ENCODE results near the gene CCN6. TPM values are rescaled to one million over a fixed set of nuclear protein-coding genes. Genes with fewer than 3 reads are reported as not detected.
A peak's percentile ranks its signal among the peaks of the same experiment; 100 is the strongest.

CCN6 gene
- total and polyA plus RNA-seq, 2 donors (not counting 1 experiment from before 2014, with no cell fraction given), result not detected

GRCh38 chr6:112026933-112027332 is 27.0 kb upstream of the CCN6 start:
- Histone ChIP-seq H2AFZ (ENCODE audit: insufficient read depth, low read depth, low read length, poor library complexity, severe bottlenecking) (no peak overlapping the region), H3K9ac (ENCODE audit: low read length) (no peak overlapping the region), H3K4me1 (ENCODE audit: control insufficient read depth in 2 of 2, insufficient read depth in 2 of 2, low read length in 2 of 2) (peaks cover 10 to 13% of the 10 kb centered on the region in 2 donors), H3K4me3 (ENCODE audit: control extremely low read depth in 1 of 5, extremely low read depth in 1 of 5, insufficient read depth in 1 of 5, low read depth in 2 of 5, low read length in 4 of 5) (no peak overlapping the region), H3K36me3 (replicated peaks in 1 of 2; ENCODE audit: control extremely low read depth in 1 of 2, control insufficient read depth in 1 of 2, extremely low read depth in 1 of 2, insufficient read depth in 2 of 2, low read length in 1 of 2) (no peaks in the 10 kb centered on the region), H3K4me2 (replicated peaks; ENCODE audit: low read depth, low read length, poor library complexity, severe bottlenecking) (no peak overlapping the region), H3K27me3 (replicated peaks in 1 of 4; ENCODE audit: control extremely low read depth in 1 of 4, control insufficient read depth in 3 of 4, insufficient read depth in 4 of 4, low read length in 3 of 4) (no peaks in the 10 kb centered on the region), H3K27ac (ENCODE audit: low read length in 2 of 2) (no peak overlapping the region), H3K9me3 (ENCODE audit: control extremely low read depth in 1 of 3, control insufficient read depth in 2 of 3, insufficient read depth in 1 of 3, low read length in 2 of 3) (peaks cover 0 to 8% (median 4%) of the 10 kb centered on the region in 3 donors), H4K20me1 (ENCODE audit: control insufficient read depth, insufficient read depth, low read length, poor library complexity, severe bottlenecking) (no peaks in the 10 kb centered on the region), H3K79me2 (ENCODE audit: control insufficient read depth, insufficient read depth, low read length) (no peaks in the 10 kb centered on the region)
- ATAC-seq (ENCODE audit: low read depth) (no peak), DNase-seq (no peak)
- TF ChIP-seq EZH2 (IDR thresholded peaks at IDR 0.05; ENCODE audit: borderline replicate concordance, insufficient read depth, low read depth, low read length, poor library complexity, severe bottlenecking), result no peak
- TF ChIP-seq, protein P1, sequence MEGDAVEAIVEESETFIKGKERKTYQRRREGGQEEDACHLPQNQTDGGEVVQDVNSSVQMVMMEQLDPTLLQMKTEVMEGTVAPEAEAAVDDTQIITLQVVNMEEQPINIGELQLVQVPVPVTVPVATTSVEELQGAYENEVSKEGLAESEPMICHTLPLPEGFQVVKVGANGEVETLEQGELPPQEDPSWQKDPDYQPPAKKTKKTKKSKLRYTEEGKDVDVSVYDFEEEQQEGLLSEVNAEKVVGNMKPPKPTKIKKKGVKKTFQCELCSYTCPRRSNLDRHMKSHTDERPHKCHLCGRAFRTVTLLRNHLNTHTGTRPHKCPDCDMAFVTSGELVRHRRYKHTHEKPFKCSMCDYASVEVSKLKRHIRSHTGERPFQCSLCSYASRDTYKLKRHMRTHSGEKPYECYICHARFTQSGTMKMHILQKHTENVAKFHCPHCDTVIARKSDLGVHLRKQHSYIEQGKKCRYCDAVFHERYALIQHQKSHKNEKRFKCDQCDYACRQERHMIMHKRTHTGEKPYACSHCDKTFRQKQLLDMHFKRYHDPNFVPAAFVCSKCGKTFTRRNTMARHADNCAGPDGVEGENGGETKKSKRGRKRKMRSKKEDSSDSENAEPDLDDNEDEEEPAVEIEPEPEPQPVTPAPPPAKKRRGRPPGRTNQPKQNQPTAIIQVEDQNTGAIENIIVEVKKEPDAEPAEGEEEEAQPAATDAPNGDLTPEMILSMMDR (IDR thresholded peaks at IDR 0.05), result no peak
- intact Hi-C loops (cut with micrococcal nuclease), result no loop called here
- H3K4me3 Mint-ChIP-seq, result no peak overlapping the region
- H3K27ac Mint-ChIP-seq, result no peak overlapping the region
- POLR2A ChIA-PET, result no interaction called here
- peaks cover 16% of the 10 kb centered on the region for H3K4me1 Mint-ChIP-seq
- CTCF ChIA-PET, result interaction anchor here (1.4 to 3.6 kb wide), 2 partner anchors 16 to 317 kb away, joined by 8 to 38 read pairs; no protein-coding TSS in a partner anchor
- no peaks in the 10 kb centered on the region for H3K27me3 Mint-ChIP-seq
- WGBS (ENCODE audit: insufficient coverage), result 95% methylated on average over 2 of the region's 4 CpGs
- peaks cover 9% of the 10 kb centered on the region for H3K9me3 Mint-ChIP-seq (ENCODE audit: insufficient read depth)

DNA sequence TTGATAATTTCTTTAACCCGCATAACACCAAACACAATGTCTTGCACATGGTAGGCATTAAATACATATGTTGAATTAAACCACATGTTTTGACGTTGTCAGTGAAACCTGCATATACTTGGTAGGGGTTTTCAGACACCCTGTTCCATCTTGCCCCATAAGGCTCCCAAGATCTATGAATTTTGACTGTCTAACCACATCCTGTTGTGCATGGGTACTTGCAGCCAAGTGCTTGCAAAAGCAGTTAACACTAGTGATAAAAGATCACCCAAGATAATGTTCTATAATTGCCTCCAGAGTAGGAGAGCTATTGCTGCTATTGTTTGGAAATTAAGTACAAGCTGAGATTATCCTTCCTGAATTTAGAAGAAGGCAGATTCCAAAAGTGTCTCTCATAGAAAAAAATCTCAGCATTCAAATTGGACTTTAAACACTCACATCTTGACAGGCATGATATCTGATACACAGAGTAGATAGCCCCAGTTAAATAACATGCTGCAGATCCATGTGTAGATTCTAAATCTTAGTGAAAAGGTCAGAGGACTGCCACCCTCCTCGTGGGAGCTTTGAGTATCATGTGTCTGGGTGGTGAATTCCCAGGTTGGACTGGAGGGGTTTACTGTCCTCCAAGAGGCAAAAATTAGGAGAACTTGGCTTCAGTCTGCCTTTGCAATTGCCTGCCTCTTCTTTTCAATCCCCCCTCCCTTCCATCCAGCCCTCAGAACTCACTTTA is 25.8 kb upstream of the CCN6 start:
- Histone ChIP-seq H2AFZ (ENCODE audit: insufficient read depth, low read depth, low read length, poor library complexity, severe bottlenecking) (peak overlapping the region; percentile 1), H3K4me3 (ENCODE audit: control extremely low read depth in 1 of 5, extremely low read depth in 1 of 5, insufficient read depth in 1 of 5, low read depth in 2 of 5, low read length in 4 of 5) (no peak overlapping the region), H3K9ac (ENCODE audit: low read length) (no peak overlapping the region), H4K20me1 (ENCODE audit: control insufficient read depth, insufficient read depth, low read length, poor library complexity, severe bottlenecking) (no peaks in the 10 kb centered on the region), H3K9me3 (ENCODE audit: control extremely low read depth in 1 of 3, control insufficient read depth in 2 of 3, insufficient read depth in 1 of 3, low read length in 2 of 3) (peaks cover 0 to 8% (median 4%) of the 10 kb centered on the region in 3 donors), H3K79me2 (ENCODE audit: control insufficient read depth, insufficient read depth, low read length) (no peaks in the 10 kb centered on the region), H3K27ac (ENCODE audit: low read length in 2 of 2) (no peak overlapping the region), H3K27me3 (replicated peaks in 1 of 4; ENCODE audit: control extremely low read depth in 1 of 4, control insufficient read depth in 3 of 4, insufficient read depth in 4 of 4, low read length in 3 of 4) (no peaks in the 10 kb centered on the region), H3K36me3 (replicated peaks in 1 of 2; ENCODE audit: control extremely low read depth in 1 of 2, control insufficient read depth in 1 of 2, extremely low read depth in 1 of 2, insufficient read depth in 2 of 2, low read length in 1 of 2) (no peaks in the 10 kb centered on the region), H3K4me2 (replicated peaks; ENCODE audit: low read depth, low read length, poor library complexity, severe bottlenecking) (peak overlapping the region; percentile 37), H3K4me1 (ENCODE audit: control insufficient read depth in 2 of 2, insufficient read depth in 2 of 2, low read length in 2 of 2) (peaks cover 10 to 13% of the 10 kb centered on the region in 2 donors)
- Mint-ChIP-seq H3K4me1 (peaks cover 16% of the 10 kb centered on the region), H3K27me3 (peaks cover 6% of the 10 kb centered on the region), H3K4me3 (no peak overlapping the region), H3K27ac (no peak overlapping the region), H3K9me3 (ENCODE audit: insufficient read depth) (peaks cover 9% of the 10 kb centered on the region)
- no peak for TF ChIP-seq EZH2 (IDR thresholded peaks at IDR 0.05; ENCODE audit: borderline replicate concordance, insufficient read depth, low read depth, low read length, poor library complexity, severe bottlenecking)
- WGBS (ENCODE audit: insufficient coverage), result no CpG with 5 or more reads among the region's 3 CpGs
- ChIA-PET POLR2A (no interaction called here), CTCF (interaction anchor here (0.7 to 3.6 kb wide), 14 partner anchors 11 to 319 kb away, joined by 3 to 38 read pairs (median 4); no protein-coding TSS in a partner anchor)
- ATAC-seq (ENCODE audit: low read depth) (no peak), DNase-seq (peak; percentile 23)
- intact Hi-C loops (cut with micrococcal nuclease), result no loop called here
